ENCODE results near the gene IGSF8. TPM values are rescaled to one million over a fixed set of nuclear protein-coding genes. Genes with fewer than 3 reads are reported as not detected.
A peak's percentile ranks its signal among the peaks of the same experiment; 100 is the strongest.
"Not testable (repeated sequence)": the region's sequence is repeated elsewhere in the genome, so short reads cannot be mapped to it uniquely, and the experiment has no call there.

IGSF8 gene
- total RNA-seq, 2 donors from 2014 or later: 53.6 to 60.2 TPM

DNA sequence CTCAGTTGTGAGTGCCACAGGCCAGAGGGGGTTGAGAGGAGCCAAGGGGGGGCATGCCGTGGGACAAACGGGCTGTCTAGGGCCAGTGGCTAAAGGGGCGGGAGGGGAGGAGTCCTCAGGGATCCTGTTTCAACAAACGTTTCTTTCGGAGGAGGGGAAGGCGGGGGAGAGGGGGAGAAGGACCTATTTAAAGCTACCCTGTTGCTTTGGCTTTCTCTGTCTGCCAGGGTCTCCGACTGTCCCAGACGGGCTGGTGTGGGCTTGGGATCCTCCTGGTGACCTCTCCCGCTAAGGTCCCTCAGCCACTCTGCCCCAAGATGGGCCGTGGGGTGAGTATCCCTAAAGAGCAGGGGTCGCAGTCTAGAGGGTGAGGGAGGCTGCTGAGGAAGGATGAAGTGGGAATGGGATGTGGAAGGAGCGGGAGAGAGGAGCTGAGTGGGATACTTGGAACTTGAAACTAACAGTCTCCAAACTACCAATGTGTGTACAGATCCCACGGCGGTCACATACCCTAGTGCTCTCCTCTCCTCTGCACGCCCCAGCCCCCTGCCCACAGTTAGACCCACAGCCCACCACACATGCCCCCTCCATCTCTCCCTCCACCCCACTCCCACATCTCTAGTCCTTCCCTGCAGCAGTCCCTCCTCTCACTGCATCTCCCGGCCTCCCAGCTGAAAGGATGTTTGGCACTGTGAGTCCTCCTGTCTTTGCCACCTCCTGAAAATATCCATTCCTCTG, 17.3 kb upstream of the IGSF8 start, which contains the start of gene ATP1A2:
Gene ATP1A2, plus strand, starts transcription at position 215 of the 738 bp plus-strand sequence. Its CDS starts 103 bp downstream, at position 318.
- no peaks in the 10 kb centered on the region for H3K27me3 ChIP-seq
- no peak within 1 kb of the TSS for H3K27ac ChIP-seq
- TF ChIP-seq, protein P1, sequence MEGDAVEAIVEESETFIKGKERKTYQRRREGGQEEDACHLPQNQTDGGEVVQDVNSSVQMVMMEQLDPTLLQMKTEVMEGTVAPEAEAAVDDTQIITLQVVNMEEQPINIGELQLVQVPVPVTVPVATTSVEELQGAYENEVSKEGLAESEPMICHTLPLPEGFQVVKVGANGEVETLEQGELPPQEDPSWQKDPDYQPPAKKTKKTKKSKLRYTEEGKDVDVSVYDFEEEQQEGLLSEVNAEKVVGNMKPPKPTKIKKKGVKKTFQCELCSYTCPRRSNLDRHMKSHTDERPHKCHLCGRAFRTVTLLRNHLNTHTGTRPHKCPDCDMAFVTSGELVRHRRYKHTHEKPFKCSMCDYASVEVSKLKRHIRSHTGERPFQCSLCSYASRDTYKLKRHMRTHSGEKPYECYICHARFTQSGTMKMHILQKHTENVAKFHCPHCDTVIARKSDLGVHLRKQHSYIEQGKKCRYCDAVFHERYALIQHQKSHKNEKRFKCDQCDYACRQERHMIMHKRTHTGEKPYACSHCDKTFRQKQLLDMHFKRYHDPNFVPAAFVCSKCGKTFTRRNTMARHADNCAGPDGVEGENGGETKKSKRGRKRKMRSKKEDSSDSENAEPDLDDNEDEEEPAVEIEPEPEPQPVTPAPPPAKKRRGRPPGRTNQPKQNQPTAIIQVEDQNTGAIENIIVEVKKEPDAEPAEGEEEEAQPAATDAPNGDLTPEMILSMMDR (IDR thresholded peaks at IDR 0.05): no peak
- H3K4me3 ChIP-seq: no peak within 1 kb of the TSS
- DNase-seq: no peak
- H3K9me3 ChIP-seq: no peaks in the 10 kb centered on the region
- peak within 1 kb of the TSS in 1 of 2 donors; percentile 50 for H3K9ac ChIP-seq (ENCODE audit: low read depth in 2 of 2, low read length in 2 of 2)
- H3K36me3 ChIP-seq: no peaks in the 10 kb centered on the region
- intact Hi-C loops (cut with DNase I): no loop called here
- H3K4me1 ChIP-seq: no peaks in the 10 kb centered on the region

DNA sequence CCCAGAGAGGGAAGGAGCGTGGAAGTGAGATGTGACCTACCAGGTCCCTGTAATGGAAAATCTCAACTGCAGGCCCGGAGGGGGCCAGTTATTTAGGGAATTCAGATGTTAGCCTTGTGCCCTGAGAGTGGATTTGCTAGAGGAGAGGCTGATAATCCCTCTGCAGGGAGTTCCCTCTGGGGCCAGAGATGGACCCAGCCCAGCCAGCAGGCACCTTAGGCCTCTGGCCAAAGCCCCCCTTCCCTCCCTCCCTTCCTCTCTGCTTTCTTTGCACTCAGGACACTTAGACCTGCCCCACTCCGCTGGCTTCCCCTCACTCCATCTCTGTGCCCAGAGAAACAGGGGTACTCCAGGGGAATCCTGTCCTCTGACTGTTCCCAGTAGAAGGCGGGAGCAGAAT, 15.7 kb upstream of the IGSF8 start:
- TF ChIP-seq, protein P1 (IDR thresholded peaks at IDR 0.05): no peak
- no peaks in the 10 kb centered on the region for H3K4me1 ChIP-seq
- intact Hi-C loops (cut with DNase I): no loop called here
- no peak for DNase-seq
- H3K27ac ChIP-seq: no peak overlapping the region
- no peak overlapping the region for H3K9ac ChIP-seq (ENCODE audit: low read depth in 2 of 2, low read length in 2 of 2)
- no peaks in the 10 kb centered on the region for H3K36me3 ChIP-seq
- H3K27me3 ChIP-seq: no peaks in the 10 kb centered on the region
- no peaks in the 10 kb centered on the region for H3K9me3 ChIP-seq
- no peak overlapping the region for H3K4me3 ChIP-seq

DNA sequence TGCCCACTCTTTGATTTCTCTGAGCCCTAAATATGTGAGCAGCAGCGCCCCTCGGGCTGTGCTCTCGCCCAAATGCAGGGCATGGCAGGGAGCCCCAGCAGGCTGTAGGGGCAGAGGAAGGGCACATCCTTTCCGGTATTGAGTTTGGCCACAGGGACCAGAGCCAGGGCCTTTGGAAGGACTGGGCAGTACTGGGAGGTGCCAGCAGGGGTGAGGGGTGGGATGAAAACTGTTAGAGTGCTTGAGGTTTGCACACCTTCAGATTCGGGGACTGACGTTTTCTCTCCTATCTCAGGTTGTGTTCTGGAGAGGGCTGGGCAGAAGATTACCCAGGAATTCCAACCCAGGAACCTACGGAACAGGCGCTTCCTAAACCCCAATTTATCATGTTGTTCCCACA, 15.0 kb upstream of the IGSF8 start:
- H3K27me3 ChIP-seq: no peaks in the 10 kb centered on the region

DNA sequence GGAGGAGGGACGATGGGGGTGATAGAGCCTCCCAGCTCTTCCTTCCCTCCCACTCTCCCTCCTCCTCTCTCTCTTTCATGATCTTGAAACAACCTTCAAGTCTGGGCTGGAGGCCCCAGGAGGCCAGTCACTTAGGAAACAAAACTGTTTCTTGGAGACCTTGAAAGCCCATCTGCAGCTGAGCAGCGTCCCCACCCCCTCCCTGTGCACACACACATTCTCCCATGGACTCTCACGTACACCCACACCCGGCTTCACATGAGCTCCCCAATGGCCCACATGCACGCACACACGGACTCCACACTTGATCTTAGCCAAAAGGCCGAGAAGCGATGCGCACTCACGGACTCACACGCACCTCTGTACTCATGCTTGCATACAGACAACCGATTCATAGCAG, 13.9 kb upstream of the IGSF8 start:
- H3K27me3 ChIP-seq: no peaks in the 10 kb centered on the region
- TF ChIP-seq, protein P1 (IDR thresholded peaks at IDR 0.05): no peak
- no peaks in the 10 kb centered on the region for H3K36me3 ChIP-seq
- no peaks in the 10 kb centered on the region for H3K9me3 ChIP-seq
- no peak overlapping the region for H3K4me3 ChIP-seq
- no peaks in the 10 kb centered on the region for H3K4me1 ChIP-seq
- intact Hi-C loops (cut with DNase I): no loop called here
- no peak overlapping the region for H3K27ac ChIP-seq
- no peak overlapping the region for H3K9ac ChIP-seq (ENCODE audit: low read depth in 2 of 2, low read length in 2 of 2)
- DNase-seq: no peak

More for the DNA sequence above, 15.0 kb upstream of the IGSF8 start:
- TF ChIP-seq, protein P1 (IDR thresholded peaks at IDR 0.05): no peak
- H3K36me3 ChIP-seq: no peaks in the 10 kb centered on the region
- intact Hi-C loops (cut with DNase I): no loop called here
- H3K9ac ChIP-seq (ENCODE audit: low read depth in 2 of 2, low read length in 2 of 2): no peak overlapping the region
- H3K4me1 ChIP-seq: no peaks in the 10 kb centered on the region
- H3K9me3 ChIP-seq: no peaks in the 10 kb centered on the region
- no peak overlapping the region for H3K4me3 ChIP-seq
- no peak for DNase-seq
- no peak overlapping the region for H3K27ac ChIP-seq

DNA sequence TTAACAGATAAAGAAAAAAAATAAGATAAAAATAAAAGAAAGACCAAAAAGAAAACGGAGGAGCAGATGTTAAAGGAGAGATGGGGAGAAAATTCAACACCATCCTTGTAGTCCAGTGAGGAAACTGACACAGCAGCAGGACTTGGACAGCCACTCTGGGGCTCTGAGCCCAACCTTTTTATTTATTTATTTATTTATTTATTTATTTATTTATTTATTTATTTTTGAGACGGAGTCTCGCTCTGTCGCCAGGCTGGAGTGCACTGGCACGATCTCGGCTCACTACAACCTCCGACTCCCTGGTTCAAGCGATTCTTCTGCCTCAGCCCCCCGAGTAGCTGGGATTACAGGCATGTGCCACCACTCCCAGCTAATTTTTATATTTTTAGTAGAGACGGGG, 13.0 kb upstream of the IGSF8 start:
- H3K36me3 ChIP-seq; H3K4me1 ChIP-seq; H3K9ac ChIP-seq (ENCODE audit: low read depth in 2 of 2, low read length in 2 of 2); H3K9me3 ChIP-seq; H3K27ac ChIP-seq; H3K4me3 ChIP-seq; DNase-seq; intact Hi-C loops (cut with DNase I); H3K27me3 ChIP-seq: not testable (repeated sequence)

DNA sequence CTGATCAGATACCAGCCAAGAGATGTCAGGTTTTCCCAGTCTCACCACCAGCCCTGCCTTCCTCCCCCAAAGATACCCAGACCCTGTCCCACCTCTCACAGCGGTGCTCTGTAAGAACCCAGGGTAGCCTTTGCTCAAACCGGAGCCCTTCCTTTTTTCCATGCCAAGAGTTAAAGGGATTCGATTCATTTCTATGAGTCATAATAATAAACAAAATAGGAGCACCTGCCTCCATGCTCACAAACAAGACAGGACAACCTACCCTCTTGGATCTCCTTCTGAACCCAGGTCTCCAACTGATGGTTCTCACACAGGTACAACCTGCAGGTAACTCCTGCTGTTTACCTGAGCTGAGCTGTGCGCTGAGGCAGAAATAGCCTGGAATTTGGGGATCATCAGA, 11.3 kb upstream of the IGSF8 start:
- no peaks in the 10 kb centered on the region for H3K9me3 ChIP-seq
- H3K36me3 ChIP-seq: no peaks in the 10 kb centered on the region
- no peak for DNase-seq
- intact Hi-C loops (cut with DNase I): loop anchor here (10.0 kb wide), 1 partner anchor 85 kb away; the partner anchor contains the start of gene CASQ1
- no peak overlapping the region for H3K27ac ChIP-seq
- H3K9ac ChIP-seq (ENCODE audit: low read depth in 2 of 2, low read length in 2 of 2): no peak overlapping the region
- no peaks in the 10 kb centered on the region for H3K27me3 ChIP-seq
- H3K4me1 ChIP-seq: no peaks in the 10 kb centered on the region
- no peak overlapping the region for H3K4me3 ChIP-seq
- TF ChIP-seq, protein P1 (IDR thresholded peaks at IDR 0.05): no peak

All from colonic mucosa (tissue), 4 donors.